HG02840 (cell line): ENCODE measurements around the gene PBOV1.
"Not testable (repeated sequence)": the region's sequence is repeated elsewhere in the genome, so short reads cannot be mapped to it uniquely, and the experiment has no call there.

ENCODE experiments used
- ATAC-seq: cut with Tn5 transposase; IDR thresholded peaks from one replicate; pipeline ENCODE4 v1.9.1; 2021; ENCODE audit warnings: mild to moderate bottlenecking, moderate library complexity, moderate number of reproducible peaks; ENCODE audit not compliant: unreplicated experiment, low FRiP score

The PBOV1 gene

DNA sequence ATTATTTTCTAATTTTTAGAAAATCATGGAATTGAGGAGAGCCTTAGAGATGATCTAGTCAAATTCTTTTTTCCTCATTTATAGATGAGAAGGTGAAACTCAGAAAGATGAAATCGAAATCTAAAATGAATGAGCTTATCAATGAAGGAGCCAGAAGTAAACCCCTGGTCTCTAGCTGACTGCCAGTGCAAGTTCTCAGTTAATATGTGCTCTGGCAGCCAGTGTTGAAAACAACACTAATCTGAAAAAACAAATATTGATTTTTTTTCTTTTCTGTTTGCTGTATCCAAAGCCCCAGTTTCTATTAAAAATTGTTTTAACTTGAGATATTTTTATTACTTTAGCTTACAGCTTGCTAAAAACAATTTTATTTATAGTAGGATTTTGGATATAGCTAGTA lies 21.5 kb upstream of the PBOV1 start:
- ATAC-seq = no peak

DNA sequence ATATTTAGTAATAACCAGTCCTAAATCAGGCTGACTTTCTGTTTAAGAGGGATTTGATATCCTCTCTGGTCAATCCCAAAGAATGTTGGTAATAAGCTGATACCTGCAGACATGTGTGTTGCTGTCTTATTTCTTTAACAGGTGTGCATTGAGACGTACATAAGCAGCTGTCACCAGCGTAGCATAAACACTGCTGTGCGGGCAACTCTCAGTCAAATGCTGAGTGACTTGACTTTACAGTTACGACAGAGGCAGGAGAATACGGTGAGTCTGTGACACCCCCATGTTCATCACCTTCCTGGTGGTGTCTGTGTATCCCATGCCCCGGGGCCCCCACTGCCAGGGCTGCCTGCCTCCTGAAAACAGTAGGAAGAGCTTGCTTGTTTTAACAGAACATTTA lies 20.1 kb upstream of the PBOV1 start:
- no peak for ATAC-seq

- ATAC-seq = no peak
Observed at GRCh38 chr6:138237463-138237862, 19.2 kb upstream of the PBOV1 start.

DNA sequence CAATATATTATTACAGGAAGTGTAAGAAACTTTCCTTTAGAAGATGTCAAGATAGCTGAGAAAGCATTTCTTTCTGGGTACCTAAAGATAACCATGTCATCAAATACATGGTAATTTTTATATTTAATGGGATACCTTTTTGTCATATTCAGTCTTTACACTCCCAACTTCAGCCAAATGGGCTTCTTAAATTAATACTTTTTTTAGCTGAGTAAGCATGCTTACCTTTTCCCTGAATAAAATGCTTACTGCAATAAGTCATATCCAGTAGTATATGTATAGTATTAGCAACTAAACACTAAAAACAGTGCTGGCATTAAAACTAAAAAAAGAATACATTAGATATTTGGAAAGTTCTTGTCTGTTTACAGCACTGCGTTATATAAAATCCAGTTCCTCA lies 17.4 kb upstream of the PBOV1 start:
- ATAC-seq = no peak

GRCh38 chr6:138235205-138235604 lies 16.9 kb upstream of the PBOV1 start:
- ATAC-seq = no peak

- no peak for ATAC-seq
Observed at GRCh38 chr6:138234363-138234762, 16.1 kb upstream of the PBOV1 start.

GRCh38 chr6:138231381-138231886 lies 13.1 kb upstream of the PBOV1 start:
- ATAC-seq = no peak

GRCh38 chr6:138230759-138231380 lies 12.6 kb upstream of the PBOV1 start:
- ATAC-seq = no peak

DNA sequence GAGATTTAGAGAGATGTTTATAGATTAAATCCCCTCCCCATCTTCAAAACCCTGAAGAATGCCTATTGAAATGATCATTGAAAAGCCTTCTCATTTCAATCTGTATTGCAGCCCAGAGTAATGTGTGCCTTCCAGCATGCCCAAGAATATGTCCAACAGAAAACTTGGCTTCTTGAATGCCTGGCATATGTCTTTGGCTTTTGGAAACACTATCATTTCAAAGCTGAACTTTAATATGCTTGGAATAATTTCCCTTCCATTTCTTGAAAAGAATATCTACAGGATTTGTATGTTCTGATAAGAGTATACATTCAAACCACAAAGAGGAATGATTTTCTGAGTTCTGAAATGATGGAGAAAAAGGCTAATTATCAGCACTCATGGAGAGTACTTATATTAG lies 11.9 kb upstream of the PBOV1 start:
- no peak for ATAC-seq

GRCh38 chr6:138229663-138230179 lies 11.4 kb upstream of the PBOV1 start:
- no peak for ATAC-seq

DNA sequence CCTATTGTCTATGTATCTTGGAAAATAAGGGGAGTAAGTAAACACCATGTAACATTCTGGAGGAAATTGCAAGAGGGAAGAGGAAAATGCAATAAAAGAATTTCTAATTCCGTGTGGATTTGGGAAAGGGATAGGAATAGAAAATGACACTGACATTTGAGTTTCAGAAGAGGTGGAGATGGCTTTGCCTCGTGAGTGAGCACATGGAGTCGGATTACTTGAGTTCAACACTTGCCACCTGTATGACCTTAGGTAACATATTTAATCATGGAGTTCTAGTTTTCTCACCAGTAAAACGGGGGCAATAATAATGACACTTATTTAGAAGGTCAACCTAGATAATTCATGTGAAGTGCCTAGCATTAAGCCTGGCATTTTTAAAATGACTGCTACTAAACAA lies 10.8 kb upstream of the PBOV1 start:
- no peak for ATAC-seq

DNA sequence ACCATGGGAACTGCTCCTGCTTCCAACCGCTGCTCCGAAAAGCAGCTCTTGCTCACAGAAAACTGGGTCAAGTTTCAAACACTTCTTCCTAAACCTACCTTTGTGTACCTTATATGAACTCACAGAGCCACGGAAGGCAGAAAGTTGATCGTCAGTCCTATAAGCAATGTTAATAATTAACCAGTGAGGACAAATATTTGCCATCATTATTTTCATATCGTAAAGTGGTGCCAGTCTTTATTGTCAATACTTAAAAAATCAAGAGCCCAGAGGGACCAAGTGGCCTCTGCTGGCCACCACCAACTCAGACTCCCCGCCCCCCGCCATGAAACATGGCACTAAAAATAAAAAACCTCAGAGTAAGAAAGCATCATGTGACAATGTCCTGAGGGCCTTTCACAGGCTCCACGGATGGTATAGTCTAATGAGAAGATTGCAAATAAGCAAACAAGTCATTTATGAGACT lies 9.1 kb upstream of the PBOV1 start:
- ATAC-seq = no peak

GRCh38 chr6:138226700-138227315 lies 8.5 kb upstream of the PBOV1 start:
- no peak for ATAC-seq

DNA sequence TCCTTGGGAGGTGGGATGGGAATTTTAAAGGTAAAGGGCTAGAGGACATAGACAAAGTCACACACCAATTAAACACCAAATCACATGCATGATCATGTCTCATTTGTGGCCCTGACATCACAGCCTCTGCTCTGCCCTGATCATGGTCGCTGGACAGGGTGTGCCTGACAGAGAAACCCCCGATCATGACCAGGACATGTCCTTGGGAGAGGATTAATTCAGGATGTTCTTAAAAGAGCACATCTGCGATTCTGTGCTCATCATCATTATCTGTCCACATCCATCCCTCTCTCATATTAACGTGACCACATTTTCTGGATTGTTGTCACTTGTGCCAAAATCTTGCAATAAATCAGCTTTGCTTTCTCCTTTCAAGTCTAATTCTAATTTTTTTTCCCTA lies 7.7 kb upstream of the PBOV1 start:
- no peak for ATAC-seq

- no peak for ATAC-seq
Observed at GRCh38 chr6:138222901-138223546, 4.7 kb upstream of the PBOV1 start.

GRCh38 chr6:138219901-138220300 lies 1.6 kb upstream of the PBOV1 start:
- ATAC-seq = no peak

DNA sequence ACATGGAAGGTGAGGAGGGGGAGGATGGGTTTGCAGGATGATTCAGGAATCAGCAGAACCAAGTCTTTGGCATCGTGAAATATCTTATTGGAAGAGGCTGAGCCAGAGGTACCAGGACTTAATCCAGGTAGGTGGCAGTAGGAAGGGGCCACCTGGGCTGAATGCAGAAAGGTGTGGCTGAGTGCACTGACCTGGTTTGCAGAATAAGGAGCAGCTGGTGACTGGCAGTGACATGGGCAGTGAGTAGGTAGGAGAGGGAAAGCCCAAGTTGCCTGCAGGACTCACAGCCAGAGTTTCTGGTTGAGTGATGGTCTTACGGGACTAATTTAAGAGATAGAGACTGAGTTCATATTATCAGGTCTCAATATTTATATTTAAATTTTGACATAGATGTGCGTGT lies 1.1 kb upstream of the PBOV1 start:
- ATAC-seq = no peak

- ATAC-seq = no peak
Observed at GRCh38 chr6:138215093-138215782, 3.1 kb downstream of the PBOV1 start.

GRCh38 chr6:138212530-138212929 lies 5.8 kb downstream of the PBOV1 start:
- ATAC-seq = not testable (repeated sequence)

GRCh38 chr6:138211601-138212000 lies 6.7 kb downstream of the PBOV1 start:
- ATAC-seq = no peak

- no peak for ATAC-seq
Observed at GRCh38 chr6:138211048-138211581, 7.2 kb downstream of the PBOV1 start.
